DMS153 (cell line): Measurements from ENCODE around the gene SH3BP2.
"Not testable (repeated sequence)": the region's sequence is repeated elsewhere in the genome, so short reads cannot be mapped to it uniquely, and the experiment has no call there.

ENCODE experiments used
- DNase-seq: peaks from one replicate; lab custom pipeline; 2025; lab: John Stamatoyannopoulos, UW

The SH3BP2 gene

DNA sequence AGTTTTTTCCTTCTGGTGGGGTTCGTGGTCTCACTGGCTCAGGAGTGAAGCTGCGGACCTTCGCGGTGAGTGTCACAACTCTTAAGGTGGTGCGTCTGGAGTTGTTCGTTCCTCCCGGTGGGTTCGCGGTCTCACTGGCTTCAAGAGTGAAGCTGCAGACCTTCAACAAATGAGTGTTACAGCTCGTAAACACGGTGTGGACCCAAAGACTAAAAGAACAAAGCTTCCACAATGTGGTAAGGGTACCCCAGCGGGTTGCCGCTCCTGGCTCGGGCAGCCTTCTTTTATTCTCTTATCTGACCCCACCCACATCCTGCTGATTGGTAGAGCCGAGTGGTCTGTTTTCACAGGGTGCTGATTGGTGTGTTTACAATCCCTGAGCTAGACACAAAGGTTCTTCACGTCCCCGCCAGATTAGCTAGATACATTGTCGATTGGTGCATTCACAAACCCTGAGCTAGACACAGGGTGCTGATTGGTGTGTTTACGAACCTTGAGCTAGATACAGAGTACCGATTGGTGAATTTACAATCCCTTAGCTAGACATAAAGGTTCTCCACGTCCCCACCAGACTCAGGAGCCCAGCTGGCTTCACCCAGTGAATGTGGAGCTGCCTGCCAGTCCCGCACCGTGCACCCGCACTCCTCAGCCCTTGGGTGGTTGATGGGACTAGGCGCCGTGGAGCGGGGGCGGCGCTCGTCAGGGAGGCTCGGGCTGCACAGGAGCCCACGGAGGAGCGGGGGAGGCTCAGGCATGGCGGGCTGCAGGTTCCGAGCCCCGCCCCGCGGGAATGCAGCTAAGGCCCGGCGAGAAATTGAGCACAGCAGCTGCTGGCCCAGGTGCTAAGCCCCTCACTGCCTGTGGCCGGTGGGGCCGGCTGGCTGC lies 30.2 kb upstream of the SH3BP2 start:
- not testable (repeated sequence) for DNase-seq

DNA sequence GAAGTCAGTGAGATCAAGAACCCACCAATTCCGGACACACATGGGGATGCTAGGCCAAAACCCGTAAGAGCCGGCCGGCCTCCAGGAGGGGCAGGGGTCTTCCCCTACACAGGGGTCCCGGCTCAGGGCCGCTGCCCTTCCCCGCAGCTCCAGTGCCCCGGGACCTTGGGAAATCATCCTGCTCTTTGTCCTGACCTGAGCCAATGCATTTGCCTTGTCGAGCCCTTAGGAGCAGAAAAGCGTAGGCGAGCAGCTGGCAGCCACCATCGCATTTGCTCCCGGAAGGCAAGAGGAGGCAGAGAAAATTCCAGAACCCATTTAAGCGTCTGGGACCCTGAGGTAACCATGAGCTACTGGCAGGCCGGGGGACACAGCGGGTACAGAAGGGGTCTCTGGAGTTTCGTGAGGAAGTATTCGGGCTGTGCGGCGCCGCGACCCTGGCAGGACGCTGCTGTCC lies 29.3 kb upstream of the SH3BP2 start:
- DNase-seq = no peak

DNA sequence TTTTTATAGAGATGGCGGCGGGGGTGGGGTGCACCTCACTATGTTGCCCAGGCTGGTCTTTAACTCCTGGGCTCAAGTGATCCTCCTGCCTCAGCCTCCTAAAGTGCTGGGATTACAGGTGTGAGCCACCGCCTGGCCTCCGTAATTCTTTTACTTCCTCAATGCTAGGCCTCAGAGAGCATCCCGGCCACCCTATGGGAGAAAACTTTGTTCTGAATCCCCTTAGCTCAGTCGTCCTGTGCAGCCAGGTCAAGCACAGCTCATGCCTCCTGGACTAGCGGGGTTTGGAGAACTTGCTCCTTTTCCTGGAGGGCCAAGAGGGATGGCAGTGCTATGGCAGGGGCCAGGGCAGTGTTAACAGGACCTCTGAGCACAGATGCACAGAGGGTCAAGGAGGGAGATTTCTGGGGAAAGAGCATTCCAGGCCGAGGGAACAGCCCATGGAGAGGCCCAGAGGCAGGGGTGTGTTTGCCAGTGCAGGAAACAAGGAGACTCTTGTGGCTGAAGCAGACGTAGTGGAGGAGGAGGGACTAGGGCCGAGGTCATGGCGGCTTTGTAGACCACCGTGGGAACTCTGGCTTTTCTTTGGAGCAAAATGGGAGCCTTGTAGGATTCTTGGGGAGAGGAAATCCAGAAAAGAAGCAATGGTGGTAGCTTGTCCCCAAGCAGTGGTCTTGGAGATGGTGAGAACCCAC lies 26.9 kb upstream of the SH3BP2 start:
- DNase-seq = no peak

DNA sequence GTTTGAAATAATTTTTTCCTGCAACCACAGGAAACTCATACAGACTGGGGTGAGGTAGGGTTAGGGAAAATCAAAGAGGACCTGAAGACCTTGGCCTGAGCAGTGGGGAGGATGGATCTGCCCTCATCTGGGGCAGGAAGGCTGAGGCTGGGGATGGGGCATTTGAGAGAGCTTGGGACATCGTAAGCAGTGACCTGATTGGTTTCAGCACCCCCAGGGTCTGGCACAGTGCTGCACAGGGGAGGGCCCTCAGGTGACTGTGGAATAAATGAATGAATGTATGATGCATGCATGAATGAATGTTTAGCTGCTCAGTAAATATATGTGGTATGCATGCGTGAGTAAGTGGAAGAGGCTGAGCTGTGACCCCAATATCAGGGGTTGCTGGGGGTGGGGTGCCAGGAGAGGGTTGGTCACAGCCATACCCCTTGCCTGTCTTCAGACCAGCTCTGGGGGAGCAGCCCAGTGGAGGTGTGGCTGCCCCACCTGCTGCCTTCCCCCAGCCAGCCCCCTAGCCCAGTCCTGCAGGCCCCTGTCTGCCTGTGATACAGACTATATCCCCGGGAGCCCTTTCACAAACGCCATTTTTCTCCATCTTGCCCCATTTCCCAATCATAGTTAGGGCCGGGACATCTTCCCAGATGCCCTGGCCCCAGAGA lies 25.7 kb upstream of the SH3BP2 start:
- no peak for DNase-seq

DNA sequence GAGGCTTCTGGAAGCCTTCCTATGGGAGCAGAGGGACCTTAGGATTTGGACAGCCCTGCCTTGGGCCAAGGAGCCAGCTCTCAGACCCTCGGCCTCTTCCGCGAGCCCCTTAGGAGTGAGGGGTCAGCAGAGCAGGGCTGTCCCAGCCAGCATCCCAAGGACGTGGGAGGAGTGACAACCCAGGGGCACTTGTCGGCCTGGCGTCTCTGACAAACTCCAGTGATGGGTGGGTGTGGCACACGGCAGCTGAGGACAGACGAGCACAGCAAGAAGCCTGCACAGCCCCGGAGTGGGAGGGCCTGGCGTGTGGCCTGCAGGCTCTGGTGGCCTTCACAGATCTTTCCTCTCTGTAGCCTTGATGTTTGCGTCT lies 25.2 kb upstream of the SH3BP2 start:
- no peak for DNase-seq

DNA sequence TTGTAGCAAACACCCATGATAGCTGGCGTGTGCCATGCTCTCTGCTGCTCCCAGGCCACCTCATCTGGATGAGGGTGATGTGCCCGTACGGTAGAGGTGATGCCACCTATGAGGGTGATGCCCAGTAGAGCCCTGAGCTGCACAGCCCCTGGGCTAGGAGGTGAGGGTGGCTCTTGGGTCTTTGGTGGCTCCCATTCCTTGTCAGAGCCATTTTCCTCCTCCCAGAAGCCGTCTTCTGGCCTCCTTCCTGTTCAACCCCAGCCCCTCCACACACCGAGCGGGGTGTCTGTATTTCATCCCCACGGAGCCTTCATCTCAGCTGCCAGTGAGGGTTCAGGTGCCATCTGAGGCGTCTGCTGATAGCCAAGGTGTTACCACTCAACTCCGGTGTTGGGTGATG lies 24.8 kb upstream of the SH3BP2 start:
- no peak for DNase-seq

DNA sequence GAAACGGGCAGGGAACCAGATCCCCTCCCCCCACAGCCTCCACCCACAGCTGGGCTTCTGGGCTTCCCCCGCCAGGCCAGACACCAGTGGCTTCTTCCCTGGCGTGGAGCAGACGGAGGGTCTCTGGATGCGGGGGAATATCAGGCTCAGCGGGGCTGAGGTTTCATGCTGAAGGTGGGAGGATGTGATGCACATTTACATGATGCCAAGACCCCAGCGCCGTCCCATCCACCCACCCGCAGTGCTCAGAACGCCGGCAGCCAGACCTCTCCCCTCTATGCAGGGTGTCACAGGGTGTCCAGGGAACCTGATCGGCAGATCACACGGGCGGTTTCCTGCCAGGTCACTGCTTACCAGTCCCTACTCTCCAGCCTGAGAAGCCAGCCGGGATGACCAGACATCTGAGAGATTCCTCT lies 24.0 kb upstream of the SH3BP2 start:
- no peak for DNase-seq

DNA sequence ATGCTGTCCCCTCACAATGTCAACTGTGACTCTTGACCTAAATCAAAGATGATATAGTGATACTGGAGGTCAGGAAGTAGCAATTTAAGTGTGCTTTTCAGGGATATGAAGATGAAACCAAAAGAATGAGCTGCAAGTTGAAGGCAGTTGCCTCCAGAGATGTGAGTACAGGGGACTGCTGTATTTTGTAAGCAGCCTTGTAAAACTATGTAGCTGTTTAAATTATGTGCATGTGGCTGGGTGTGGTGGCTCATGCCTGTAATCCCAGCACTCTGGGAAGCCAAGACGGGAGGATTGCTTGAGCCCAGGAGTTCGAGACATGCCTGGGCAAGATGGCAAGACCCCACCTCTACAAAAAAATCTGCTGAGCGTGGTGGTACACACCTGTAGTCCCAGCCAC lies 21.6 kb upstream of the SH3BP2 start:
- DNase-seq = no peak

DNA sequence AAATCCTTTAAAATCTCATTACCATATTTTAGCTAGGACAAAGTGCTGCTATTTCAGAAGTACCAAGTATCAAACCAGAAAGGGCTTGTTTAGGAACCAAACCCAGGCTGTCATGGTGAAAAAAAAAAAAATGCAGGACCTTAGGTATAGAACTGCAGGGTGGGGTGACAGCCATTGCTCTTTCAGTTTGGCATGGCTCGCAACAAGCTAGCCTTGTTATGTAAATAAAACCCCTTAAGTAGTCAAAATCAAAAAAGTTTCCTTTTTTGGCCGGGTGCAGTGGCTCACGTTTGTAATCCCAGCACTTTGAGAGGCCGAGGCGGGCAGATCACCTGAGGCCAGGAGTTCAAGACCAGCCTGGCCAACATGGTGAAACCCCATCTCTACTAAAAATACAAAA lies 12.2 kb upstream of the SH3BP2 start:
- not testable (repeated sequence) for DNase-seq

DNA sequence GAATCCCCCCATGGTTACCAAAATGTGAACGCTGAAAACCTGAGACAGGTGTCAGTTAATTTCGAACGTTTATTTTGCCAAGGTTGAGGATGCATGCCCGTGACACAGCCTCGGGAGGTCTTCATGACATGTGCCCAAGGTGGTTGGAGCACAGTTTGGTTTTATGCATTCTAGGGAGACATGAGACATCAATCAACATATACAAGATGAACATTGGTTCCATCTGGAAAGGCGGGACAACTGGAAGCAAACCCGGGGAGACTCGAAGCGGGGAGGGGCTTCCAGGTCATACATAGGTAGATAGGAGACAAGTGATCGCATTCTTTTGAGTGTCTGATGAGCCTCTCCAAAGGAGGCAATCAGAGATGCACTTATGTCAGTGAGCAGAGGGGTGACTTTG lies 11.0 kb upstream of the SH3BP2 start:
- no peak for DNase-seq

DNA sequence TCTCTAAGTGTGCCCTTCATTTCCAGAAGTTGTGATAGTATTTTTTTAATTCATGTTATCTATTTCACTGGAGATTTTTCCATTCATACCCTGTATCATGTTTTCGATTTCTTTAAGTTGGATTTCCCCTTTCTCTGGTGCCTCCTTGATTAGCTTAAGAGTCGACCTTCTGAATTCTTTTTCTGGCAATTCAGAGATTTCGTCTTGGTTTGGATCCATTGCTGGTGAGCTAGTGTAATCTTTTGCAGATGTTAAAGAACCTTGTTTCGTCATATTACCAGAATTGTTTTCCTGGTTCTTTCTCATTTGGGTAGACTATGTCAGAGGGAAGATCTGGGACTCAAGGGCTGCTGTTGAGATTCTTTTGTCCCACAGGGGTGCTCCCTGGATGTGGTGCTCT lies 9.1 kb upstream of the SH3BP2 start:
- DNase-seq = no peak

DNA sequence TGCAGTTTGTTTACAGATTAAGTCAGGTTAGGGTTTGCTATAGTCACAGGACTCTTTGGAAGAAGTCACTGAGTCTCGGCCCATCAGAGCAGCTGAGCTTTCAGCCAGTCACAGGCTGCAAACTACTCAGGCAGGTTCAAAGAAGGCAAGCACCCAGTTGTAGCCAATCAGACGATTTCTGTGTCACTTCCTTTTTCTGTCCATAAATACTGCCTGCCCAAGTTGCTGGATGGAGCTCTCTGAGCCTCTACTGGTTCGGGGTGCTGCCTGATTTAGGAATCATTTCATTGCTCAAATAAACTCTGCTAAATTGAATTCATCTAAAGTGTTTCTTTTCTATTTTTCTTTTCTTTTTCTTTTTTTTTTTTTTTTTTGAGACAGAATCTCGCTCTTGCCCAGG lies 7.3 kb upstream of the SH3BP2 start:
- DNase-seq = no peak

DNA sequence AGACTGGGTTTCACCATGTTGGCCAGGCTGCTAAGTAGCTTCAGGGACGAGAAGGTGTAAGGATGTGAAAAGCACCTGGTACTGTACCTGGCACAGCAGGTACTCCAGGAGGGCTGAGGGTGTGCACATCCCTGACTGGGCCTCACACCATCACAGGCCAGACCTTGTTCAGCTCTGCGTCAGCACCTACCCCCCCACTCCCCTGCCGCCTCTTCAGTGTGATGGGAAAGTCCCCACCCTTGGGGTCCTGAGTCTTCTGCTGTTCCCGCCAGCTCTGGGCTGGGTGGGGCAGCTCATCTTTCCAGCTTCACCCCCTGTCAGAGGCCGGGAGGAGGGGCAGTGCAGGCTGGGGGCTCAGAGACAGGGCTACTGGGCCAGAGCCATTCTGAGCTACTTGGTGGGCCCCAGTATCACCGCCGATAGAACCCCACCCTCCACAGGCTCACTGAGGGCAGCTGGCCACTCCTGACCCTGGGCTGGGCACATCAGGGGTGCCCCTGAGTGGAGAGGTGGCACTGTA lies 6.7 kb upstream of the SH3BP2 start:
- DNase-seq = no peak

DNA sequence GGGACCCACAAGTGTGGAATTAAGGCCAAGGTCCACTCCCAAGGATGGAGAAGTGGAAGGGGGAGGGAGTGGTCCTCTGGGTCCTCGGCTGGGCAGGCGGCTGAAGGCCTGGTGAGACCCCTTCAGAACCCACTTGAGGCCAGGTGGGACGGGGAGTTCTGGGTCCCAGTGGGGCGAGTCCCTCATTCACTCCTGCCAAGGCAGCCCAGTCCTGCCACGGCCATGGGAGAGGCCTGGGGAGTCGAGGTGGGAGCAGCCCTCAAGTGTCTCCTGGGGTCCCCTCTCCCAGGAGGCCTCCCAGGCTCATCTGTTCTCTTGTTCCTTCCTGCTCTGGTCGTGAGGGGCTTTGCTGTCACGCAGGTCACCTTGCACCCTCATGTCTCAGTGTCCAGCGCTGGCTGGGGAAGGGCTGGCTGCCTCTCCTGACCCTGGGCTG lies 6.1 kb upstream of the SH3BP2 start:
- no peak for DNase-seq

DNA sequence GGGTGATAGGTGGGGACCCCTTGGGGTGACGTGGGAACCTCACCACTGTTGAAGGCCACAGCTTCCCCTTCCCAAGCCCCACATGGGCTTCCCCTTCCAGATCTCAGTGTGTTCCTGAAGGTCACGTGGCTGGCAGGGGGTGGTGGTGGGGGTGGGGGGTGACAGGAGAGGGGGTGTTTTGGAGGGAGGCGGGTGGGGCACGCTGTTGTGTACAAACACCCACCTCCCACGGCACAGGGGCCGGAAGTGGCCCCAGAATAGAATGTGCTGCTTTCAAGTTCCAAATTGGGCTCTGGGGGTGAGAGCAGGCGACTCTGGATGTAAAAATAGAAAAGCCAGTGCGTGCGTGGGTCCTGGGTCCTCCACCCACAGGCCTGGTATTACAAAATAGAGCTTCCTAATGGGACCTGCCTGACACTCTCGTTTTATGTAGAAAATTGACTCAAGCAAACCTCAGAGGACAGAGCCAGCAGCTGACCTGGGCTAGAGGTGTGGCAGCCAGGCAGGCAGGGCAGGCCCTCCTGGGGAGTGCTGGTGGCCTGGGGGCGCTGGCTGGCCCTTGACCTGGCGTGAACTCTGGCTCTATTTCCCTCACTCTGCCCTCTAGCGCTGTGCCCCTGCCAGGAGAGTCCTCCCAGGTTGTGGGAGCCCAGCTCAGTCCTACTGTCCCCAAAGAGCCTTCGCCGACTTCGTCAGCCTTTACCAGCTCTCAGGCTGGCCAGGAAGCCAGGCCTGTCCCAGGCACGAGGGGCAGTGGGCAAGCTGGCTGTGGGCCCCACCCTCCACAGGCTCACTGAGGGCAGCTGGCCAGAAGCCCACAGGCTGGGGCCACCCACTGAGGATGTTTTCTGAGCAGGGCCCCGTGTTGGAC lies 5.4 kb upstream of the SH3BP2 start:
- DNase-seq = no peak

DNA sequence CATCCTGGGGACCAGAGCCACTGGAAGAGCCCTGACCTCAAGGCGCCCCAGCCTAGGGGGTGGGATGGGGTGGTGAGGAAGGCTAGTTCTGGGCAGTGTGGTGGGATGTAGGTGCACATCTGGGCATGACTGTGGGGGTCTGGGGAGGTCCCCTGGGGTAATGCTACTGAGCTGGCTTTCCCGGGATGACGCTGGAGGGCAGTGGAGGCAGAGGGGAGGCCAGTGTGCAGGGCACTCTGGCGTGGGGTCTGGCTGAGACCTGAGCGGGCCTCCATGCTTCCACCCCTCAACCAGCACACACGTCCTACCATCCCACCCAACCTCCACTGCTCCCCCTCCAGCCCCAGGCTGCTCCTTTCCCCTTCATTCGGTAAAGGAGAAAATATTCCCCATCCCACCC lies 4.8 kb upstream of the SH3BP2 start:
- no peak for DNase-seq

DNA sequence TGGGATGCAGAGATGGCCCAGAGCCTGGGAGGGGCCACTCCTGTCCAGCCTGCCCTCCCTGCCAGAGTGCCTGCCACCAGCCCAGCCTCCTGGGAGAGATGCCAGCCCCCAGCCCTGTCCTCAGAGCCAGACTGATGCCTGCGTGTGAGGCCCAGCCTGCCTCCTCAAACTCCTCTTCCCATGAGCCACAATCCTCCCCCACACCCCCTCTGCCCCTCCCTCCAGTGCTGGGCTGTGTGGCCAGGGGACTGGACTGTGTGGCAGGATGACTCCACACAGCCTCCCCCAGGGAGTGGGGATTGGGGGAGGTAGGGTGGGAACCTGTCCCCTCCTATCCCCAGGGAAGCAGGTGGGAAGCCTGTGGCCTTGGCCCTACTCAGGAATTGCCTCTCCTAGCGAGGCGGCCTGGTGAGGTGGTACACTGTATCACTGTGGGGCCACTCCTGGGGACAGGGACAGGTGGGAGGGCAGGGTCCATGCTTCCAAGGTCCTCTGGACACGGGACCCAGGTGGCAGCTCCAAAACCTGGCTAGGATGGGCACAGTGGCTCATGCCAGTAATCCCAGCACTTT lies 4.3 kb upstream of the SH3BP2 start:
- DNase-seq = no peak

DNA sequence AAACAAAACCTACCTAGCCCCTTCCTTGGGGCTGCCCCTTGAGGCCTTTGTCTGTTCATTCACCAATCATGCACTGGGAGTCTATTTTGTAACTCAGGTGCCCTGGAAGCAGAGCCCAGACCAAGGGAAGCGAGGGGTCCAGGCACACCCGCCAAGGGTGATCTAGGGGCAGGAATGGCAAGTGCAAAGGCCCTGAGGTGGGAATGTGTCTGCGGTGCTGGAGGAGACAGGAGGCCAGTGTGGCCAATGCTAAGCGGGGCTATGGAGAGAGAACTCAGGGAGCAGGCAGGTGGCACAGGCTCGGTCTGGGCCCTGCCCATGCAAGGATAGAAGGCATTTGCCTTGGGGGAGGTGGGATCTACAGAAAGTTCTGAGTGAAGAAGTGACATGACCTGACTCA lies 3.5 kb upstream of the SH3BP2 start:
- DNase-seq = no peak

DNA sequence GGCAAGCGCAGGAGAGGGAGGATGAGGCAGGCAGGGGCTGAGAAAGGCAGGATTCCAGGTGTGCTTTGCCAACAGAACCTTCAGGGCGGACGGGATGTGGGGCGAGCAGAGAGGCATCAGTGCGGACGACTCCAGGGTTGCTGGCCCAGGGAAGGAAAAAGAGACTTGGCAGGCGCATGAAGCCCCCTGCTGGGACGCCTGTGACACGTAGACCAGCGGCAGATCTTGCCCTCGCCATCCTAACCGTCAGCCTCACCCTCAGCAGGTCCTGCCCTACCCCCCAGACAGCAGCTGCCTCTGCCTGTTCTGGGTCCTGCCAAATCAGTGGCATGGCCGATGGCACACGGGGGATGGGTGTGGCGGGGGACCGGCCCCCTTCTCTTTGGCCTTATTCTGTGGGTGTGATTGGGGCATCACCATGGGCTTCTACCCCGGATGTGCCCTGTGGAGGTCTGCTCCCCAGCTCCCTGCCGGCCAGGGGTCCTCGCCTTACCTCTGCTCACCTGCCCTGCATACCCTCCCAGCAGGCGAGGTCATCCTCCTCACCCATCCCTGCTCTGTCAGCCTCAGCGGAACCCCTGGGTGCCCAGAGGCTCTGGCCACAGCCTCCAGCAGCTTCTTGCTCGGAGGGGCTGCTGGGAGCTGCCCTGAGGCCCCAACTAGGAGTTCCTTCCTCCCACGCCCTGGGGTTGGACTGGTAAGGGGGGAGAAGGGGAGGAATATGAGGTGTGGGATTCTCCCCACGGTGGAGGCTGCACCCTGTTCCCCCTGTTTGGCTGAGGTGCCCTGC lies 2.9 kb upstream of the SH3BP2 start:
- DNase-seq = no peak
